HG02885 (cell line): ENCODE results near the gene SDK2.

Source experiments
- ATAC-seq: cut with Tn5 transposase; IDR thresholded peaks from one replicate; pipeline ENCODE4 v1.9.1; 2021; ENCODE audit warnings: mild to moderate bottlenecking; ENCODE audit not compliant: unreplicated experiment, poor library complexity

SDK2 gene

DNA sequence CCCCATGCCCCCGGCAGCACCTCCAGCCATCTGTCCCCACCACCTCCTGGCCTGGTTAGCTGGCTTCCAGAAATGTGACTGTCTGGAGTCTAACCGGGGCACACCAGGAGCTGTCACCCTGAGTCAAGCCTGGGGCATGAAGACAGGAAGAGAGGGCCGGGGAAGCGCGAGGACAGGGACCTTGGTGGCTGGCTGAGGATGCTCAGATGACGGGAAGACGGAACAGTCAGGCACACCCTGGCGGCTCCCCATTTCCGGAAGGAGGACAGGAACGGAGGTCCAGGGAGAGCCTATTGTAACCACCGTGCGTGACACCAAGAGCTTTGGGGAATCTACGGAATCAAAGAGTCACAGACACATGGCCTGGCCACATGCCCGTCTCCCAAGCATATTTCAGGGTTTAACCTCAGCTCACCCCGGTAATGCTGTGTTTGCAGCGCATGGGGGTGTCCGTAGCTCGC lies 51.7 kb downstream of the SDK2 start:
- no peak for ATAC-seq

DNA sequence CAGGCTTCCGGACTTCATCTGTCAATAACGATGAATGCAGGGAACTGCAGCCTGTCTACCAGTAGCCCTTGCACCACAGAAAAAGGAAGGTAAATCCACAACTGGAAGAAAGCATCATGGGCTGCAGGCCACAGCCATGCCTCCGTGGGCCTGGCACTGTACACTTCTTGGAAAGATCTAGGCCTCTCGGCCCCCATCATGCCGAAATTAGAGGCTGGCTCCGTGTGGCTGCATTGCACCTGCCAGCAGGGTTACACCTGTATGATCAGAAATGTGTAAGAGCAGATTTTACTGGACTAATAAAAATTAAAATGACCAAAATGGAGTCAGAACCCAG lies 52.2 kb downstream of the SDK2 start:
- no peak for ATAC-seq

DNA sequence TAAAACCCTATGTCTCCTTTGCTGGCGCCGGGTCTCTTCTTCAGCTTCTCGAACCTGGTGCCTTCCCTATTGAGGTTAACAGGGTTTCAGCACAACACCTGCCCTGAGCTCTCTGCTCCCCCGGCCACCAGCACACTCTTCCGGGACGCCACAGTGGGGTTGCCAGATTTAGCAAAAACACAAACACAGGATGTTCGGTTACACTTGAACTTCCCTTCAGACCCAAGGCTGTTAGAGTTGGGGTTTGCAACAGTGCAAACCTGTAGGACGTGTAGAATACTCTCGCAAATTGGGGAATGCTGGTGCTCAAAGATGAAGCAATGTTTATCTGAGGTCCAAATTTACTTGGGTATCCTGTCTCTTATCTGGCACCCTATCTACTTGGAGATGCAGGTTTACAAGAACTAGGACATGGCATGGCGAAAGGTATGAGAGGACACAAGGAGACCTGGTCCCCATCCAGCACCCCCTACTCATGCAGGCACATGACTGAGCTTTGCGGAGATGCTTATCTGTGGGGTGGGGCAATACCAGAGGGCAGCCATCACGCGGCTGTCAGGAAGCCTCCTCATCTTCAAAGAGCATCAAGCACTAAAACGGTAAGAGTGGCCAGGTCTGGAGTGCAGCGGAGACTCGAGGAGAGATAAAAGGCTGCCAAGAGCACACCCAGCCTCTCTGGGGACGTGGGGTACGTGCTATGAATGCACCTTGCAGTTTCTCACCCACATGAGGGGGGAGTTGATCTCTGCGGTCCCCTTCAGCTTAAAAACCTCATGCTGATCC lies 52.8 kb downstream of the SDK2 start:
- ATAC-seq, result no peak

DNA sequence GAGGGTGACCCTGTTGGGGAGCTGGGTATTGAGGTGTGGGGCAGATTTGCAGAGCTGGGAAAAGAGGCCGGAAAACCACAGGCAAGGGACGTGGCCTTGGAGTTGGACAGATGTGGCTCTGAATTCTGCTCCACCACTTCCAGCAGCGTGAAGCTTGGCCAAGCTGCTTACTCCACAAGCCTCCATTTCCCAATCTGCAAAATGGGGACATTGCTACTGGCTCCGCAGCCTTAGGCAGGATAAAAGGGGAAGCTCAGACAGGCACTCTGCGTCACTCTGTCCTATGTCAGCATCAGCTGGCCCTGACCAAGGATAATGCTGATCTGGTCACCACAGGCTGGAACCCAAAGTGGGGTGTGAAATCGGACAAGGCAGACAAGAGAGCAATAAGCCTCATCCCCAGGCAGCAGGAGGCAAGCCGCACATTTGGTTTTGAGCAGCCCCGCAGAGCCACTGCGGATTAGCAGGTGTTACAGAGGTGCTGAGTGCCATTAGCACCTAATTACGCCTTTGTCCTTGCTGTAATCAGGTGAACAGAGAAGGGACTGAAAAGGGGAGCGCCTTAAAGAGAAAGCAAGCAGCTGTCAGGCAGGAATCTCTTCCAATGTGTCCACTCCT lies 54.8 kb downstream of the SDK2 start:
- no peak for ATAC-seq

DNA sequence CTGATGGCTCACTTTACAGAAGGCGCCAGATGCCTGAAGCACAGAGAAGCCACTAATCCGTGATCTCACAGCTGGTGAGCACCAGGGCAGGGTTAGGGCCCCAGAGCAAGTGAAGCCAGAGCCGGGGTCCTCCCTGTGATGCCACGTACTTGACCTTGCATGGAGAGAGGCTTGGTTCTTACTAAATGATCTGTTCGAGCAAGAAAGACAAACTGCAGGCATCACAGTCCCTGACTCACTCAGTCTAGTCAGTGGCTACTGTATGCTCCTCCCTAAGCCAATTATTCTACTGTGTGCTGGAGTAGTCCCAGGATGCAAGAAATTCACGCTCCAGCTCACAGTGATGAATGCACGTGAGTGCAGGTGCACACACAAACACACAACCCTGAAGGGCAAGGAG lies 55.4 kb downstream of the SDK2 start:
- ATAC-seq, result no peak

DNA sequence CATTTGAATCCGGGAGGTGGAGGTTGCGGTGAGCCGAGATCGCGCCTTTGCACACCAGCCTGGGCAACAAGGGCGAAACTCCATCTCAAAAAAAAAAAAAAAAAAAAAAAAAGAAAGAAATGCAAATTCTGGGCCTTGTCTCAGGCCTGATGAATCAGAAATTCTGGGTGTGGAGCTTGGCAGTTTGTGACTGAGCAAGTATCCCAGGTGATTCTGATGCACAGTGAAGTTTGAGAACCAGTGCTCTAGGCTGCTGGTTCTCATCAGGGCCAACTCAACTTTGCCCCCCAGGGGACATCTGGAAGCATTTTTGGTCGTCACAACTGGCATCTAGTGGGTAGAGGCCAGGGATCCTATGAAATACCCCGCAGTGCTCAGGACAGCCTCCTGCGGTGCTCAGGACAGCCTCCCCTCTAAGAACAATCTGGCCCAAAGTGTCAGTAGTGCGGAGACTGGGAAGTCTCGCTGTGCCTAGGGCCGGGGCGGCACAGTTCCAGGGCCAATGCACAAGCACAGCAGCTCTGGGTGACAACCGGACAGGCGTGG lies 55.9 kb downstream of the SDK2 start:
- no peak for ATAC-seq

DNA sequence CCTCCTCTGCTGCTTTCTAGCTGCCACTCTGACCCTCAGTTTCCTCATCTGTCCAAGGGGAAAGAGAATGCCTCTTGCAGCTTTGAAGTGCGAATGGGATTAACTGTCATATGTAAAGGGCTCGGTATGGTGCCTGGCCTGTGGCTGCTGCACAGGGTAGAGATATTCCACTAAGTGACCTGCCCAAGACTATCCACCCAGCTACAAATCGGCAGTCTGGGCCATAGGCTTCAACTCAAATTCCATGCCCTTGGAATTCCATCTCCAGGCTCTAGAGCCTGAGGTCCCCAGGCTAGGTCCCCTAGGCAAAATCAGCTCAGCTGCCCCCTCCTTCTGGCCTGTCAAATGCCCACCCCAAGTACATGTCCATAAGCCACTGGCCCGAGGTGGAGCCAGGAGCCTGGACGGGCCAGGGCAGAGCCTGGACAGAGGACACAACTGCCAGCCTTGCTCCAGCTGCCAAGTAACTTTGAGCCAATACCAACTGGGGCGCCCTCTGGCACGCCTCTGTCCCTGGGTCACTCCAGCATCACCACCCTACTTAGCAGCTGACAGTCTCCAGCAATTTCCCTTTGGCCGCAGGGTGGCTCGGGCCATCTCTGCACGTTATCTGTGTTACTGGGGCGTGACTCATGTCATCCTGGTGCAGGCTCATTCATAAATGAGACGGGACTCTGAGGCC lies 57.2 kb downstream of the SDK2 start:
- no peak for ATAC-seq

DNA sequence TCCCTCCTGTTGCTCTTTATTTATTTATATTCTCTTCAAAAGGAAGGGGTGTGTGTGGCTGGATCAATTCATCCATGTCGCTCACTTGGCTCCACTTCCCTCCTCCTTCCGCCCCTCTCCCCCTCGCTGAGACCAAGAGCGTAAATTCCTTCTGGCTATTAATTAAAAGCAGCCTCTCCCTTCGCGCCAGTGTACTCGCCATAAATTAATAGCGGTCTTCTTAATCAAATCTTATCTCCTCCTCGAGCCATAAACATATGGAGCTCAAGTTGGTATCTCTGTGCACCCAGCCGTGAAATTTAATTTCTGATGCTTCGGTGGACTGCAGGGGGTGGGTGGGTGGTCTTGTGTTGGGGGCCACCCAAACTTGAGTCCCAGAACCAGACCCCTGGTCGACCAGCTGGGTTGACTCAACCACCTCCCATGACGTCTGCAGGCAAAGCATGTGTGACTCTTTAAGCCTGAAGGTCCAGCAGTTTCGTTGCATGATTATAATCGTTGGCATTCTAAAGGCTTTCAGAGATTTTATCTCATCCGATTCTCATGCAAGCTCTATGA lies 57.9 kb downstream of the SDK2 start:
- no peak for ATAC-seq

DNA sequence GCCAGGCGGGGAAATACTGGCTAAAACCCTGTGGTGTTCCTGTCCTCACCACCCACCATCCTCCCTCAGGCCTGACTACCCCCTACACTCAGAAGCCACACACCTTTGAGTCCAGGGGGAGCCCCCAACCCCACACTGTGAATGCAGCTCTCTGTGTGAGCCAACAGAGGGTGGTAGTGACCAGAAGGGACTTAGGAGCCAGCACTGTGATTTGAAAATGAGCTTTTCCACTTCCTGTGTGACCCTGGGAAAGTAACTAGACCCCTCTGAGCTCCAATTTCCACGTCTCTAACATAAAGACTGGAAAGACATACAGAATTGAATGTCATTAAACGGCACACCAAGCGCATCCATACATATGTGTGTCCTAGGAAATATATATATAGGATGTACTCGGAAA lies 58.7 kb downstream of the SDK2 start:
- no peak for ATAC-seq

DNA sequence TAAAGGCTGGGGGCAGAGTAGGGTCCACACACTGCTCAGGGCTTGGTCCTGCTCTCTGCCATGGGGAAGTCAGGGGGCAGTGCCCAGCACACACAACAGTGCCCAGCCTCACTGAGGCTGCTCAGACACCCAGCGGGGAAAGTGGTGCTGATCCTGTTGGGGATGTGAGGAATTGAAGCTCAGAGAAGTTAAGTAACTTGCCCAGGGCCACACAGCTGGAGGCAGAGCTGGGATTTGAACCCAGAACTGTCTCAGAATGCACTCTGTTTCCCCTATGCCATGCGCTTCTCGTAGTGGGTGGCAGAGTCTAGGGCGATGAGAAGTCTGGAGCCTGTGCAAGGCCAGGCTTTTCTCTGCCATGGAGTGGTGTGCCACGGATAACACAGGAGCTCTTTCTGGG lies 59.3 kb downstream of the SDK2 start:
- ATAC-seq, result no peak

DNA sequence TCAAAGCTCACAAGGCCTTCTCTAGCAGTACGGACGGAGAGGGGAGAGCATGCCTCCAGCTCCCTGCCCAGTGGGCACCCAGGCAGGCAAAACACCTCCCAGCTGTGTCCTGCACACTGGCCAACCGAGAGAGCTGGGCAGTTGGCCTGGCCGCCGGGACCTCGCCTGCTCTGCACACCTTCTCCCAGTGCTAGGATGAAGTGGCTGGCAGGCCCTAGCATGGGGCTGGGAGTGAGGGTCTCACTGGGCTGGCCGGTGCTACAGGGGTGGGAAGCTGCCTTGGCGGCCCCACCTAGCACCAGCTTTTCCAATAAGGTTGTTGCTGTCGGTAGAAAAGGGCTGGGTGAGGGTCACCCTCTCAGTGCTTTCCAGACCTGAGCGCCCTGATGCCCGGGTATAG lies 60.2 kb downstream of the SDK2 start:
- ATAC-seq, result no peak

DNA sequence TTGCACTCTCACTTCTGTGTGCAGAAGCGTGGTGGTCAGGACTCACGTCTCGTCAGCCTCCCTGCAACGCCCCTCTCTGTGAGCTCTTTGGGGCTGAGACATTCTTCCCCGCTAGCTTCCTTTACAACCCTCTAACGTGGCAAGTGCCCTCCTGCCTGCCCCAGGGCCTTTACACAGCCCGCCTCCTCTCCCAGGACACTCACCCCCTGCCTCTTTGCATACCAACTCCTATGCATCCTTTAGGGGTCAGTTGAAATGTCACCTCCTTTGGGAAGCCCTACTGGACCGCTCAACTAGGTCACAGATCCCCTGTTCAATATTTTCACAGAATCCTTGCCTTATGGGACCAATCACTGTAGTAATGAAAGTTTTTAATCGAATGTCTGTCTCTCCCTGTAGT lies 61.4 kb downstream of the SDK2 start:
- no peak for ATAC-seq

DNA sequence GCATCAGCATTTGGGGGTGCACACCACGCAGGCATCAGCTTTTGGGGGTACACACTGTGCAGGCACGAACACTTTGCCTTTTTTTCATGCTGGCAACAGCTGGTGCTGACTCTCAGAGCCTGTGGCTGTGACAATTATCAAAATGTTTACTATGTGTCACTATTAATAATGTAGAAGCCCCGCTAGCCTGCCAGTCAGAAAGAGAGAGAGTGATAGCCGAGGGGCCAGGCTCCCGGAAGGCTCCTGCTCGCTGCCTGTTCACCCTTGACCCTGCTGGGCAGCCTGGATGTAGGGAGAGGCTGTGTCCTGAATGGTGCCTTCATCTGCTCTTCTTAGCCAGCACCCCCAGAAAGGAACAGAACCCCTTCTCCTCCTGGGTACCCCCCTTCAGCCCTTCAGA lies 61.9 kb downstream of the SDK2 start:
- ATAC-seq, result no peak

DNA sequence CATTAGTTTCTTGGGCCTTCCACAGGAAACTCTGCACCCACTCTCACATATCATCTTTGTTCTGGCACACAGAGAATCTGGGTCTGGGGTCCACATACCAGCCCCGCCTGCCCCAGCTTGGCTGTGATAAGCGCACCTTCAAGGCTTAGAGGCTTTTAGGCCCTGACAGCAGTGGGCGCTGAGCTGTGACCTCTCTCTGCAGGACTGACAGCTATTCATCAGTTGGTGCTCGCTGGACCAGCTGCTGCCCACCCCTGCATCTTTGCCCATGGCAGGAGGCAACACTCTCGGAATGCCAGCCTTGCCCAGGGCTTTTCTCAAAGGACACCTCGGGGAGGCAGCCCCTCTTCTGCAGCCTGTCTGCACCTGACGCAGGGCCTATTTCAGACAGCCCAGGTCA lies 62.9 kb downstream of the SDK2 start:
- ATAC-seq, result no peak

DNA sequence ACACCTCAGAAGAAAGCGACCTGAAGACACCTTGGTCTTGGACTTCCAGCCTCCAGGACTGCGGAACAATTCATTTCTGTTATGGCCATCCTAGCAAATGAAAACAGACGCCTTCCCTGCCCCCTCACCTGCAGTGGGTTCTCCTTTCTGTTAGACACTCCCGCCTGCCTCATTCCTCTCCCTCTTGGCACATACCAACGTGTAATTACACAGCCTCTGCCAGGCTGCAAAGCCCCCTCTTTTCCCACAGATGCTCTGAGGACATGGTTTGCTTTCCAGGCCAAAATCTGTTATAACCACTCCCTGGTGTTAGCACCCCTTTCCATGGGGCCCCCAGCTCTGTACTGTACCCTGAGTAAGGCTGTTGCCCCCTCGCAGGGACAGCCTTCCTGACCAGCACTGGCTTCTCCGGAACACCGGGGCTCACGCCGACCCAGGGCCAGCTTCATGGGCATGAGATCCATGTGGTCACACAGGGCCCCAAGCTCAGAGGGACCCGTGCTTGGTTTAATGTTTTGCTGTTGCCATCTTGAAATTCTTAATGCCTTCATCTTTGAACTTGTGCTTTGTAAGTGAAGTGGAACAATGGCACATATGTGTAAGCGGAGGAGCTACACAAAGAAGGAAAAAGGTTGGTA lies 64.1 kb downstream of the SDK2 start:
- ATAC-seq, result no peak

DNA sequence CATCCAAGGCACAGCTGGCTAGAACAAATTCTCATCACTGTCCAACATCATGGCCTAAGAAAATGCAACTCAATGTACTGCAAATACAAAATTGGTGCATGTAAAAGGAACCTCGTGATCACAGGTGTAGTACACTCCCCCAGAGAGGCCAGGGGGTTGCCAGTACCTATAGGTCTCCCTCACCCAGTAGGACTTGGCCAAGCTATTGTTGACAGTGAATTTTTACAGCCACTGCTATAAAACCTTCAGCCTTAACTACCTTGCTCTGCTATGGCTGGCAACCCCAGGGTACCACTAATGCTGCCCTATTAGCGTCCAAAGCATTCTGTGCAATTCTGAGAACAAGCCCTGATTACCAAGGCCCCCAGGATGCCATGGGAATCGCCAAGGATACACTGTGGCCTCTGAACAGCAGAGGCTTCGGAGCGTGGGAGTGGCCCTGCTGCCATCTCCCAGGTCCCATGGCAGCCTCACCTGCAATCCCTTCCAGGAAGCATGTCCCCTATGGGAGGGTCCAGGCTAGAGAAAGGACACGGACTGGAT lies 67.6 kb downstream of the SDK2 start:
- no peak for ATAC-seq

DNA sequence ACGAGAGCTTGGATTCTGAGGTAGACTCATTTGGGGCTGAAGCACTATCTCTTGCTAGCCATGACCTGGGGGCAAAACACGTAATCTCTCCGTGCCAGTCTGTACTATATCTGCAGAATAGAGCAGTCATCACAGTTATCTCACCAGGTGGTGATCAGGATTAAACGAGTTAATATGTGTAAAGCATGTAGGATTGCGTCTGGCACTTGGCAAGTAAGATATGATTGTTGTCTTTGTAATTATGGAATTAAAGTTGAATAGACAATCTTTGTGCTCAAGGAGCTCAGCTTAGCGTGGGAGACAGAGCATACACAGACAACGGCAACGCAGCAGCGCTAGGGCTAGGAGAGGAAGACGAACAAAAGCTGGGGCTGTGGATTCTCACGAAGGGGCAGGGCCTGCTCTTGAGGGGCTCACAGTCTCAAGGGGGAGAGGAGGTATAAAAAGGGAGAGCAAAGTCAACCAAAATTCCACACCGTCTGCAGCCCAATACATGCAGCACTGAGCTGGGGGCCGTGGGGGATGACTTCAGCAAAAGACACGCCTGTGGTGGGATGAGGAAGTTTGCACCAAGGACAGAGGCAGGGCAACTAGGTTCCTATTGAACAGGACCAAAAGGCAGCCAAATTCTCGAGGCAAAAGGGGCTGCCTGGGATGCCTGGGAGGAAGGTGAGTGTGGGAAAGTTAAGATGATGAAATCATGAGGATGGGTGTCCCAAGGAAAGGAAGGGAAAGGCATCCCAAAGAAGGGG lies 68.6 kb downstream of the SDK2 start:
- no peak for ATAC-seq

DNA sequence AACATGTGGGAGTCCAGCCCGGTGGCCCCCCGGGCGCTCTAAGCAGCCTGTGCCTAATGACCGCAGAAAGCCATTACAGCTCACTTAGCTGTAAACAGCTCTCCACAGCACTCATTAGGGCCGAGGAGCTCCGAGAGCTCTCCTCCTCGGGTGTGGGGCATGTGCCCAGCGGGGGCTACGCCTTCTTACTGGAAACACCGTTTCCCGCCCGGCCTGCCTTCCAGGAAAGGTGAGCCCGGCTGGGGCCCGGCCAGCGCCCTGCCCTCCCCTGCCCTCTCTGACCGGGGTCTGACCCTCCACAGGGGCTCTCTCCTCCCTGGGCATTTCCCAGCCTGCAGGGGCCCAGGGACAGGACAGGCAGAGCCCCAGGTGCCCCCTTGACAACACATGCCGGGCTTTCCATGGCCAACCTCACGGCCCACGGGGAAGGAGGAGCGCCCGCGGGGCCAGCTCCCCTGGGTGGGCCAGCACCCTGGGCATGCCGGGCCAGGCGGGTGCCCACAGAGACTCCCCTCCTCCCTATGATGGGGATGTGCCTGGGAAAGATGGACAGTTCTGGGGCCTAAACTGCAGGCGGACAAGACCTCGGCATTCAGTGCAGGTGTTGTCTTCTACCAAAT lies 72.6 kb downstream of the SDK2 start:
- no peak for ATAC-seq

DNA sequence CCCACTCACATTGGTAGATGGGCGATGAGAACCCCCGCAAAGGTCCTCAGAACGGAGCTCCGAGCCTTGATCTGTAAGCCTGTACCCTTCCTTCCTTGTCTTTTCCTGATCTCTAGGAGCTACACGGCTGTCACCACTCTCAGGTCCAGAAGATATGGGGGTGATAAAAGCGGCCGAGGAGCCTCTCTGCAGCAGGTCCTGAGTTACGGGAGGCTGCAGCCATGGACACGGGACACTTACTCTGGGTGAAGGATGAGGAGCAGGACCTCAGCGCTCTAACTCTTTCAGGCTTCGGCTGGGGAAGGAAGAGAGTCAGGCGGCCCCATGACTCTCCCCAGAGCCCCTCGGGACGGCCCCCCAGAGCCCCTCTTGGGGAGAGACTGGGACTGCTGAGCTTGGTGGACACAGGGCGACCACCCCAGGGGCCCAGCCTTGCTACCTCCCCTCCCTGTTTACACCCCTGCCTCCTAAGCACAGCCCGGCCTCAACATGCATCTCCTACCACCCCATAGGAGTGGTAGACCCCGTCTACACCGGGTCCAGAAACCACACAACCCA lies 74.4 kb downstream of the SDK2 start:
- ATAC-seq, result no peak
